NB4 (cell line): ENCODE data around the gene EWSR1.
A peak's percentile ranks its signal among the peaks of the same experiment; 100 is the strongest.

ENCODE experiments used
- DNase-seq: peaks from one replicate; pipeline ENCODE4 v3.0.0; 2010; ENCODE audit warnings: low read depth
- H3K4me3 ChIP-seq: one replicate; pipeline ENCODE4 v1.5.1; 2011; ENCODE audit warnings: mild to moderate bottlenecking, low read depth, low read length, moderate library complexity
- MYC ChIP-seq: IDR thresholded peaks from 2 replicates; pipeline ENCODE4 v1.6.1; 2011; ENCODE audit warnings: low read depth, low read length
- POLR2A ChIP-seq: IDR thresholded peaks from 2 replicates; pipeline ENCODE4 v1.6.1; 2011; ENCODE audit warnings: mild to moderate bottlenecking; ENCODE audit not compliant: insufficient read length; ENCODE audit errors: extremely low read depth
- TF ChIP-seq, protein P1 (sequence below): IDR thresholded peaks from one replicate; pipeline ENCODE4 v1.5.1; 2012; ENCODE audit warnings: low read depth, low read length
- TF ChIP-seq, protein P2 (sequence below): IDR thresholded peaks from 2 replicates; pipeline ENCODE4 v1.6.1; 2011; ENCODE audit warnings: low read depth, low read length

EWSR1 gene

DNA sequence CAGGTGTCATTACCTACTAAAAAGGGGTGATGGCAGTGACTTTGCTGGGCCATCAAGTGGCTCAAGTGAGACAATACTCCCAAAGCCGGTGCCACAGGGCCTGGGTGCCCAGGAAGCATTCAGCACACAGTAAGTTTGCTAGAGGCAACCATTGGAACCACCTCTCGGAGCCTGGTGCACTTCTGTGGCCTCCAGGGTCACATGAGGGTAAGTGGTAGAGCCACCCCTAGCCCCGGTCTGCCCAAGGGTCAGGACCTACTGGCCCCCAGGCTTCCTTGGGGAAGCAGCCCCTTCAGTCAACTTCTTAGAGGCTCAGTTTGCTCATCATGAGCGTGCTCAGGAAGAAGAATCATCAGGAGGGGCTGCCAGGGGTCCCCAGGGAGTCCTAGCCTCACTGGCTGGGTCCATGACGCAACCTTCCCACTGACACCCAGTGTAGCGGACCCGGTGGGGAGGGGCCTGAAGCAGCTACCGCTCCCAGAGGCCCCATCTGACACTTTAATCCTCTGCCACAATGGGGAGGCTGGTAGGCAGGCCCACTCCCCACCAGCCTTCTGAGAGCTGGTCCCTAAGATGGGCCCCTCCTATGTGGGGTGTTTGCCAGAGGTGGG is 64.9 kb downstream of the EWSR1 start:
- H3K4me3 ChIP-seq = no peak overlapping the region
- TF ChIP-seq POLR2A (no peak), MYC (no peak)
- TF ChIP-seq, protein P1, sequence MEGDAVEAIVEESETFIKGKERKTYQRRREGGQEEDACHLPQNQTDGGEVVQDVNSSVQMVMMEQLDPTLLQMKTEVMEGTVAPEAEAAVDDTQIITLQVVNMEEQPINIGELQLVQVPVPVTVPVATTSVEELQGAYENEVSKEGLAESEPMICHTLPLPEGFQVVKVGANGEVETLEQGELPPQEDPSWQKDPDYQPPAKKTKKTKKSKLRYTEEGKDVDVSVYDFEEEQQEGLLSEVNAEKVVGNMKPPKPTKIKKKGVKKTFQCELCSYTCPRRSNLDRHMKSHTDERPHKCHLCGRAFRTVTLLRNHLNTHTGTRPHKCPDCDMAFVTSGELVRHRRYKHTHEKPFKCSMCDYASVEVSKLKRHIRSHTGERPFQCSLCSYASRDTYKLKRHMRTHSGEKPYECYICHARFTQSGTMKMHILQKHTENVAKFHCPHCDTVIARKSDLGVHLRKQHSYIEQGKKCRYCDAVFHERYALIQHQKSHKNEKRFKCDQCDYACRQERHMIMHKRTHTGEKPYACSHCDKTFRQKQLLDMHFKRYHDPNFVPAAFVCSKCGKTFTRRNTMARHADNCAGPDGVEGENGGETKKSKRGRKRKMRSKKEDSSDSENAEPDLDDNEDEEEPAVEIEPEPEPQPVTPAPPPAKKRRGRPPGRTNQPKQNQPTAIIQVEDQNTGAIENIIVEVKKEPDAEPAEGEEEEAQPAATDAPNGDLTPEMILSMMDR = no peak
- TF ChIP-seq, protein P2, sequence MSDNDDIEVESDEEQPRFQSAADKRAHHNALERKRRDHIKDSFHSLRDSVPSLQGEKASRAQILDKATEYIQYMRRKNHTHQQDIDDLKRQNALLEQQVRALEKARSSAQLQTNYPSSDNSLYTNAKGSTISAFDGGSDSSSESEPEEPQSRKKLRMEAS = no peak

DNA sequence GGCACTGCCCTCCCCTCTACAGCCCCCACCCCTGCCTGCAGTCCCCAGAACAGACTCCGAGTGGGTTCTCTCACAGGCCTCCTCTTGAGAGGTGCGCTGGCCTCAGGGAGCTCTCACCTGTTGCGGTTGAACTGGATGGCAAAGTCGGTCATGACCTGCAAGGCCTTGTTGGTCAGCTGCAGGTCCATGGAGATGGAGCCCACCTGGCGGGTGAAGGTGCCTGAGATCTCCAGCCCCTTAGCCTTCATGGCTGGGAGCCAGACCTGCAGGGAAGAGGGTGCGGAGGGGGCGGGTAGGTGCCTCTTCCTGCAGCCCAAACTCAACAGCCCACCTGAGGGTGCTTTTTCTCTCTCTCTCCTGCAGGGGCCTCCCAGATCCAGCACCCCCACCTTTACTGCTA is 66.1 kb downstream of the EWSR1 start:
- no peak for TF ChIP-seq POLR2A
- no peak for TF ChIP-seq MYC
- TF ChIP-seq, protein P1 = no peak
- TF ChIP-seq, protein P2 = no peak
- H3K4me3 ChIP-seq = no peak overlapping the region
- DNase-seq = no peak

More for the DNA sequence above, 64.9 kb downstream of the EWSR1 start:
- peak; percentile 94 for DNase-seq

- no peak for DNase-seq
- H3K4me3 ChIP-seq = no peak overlapping the region
- TF ChIP-seq POLR2A (no peak), MYC (no peak)
- TF ChIP-seq, protein P2 = no peak
- TF ChIP-seq, protein P1 = no peak
These were observed 66.8 kb downstream of the EWSR1 start for GRCh38 chr22:29334696-29335344.

DNA sequence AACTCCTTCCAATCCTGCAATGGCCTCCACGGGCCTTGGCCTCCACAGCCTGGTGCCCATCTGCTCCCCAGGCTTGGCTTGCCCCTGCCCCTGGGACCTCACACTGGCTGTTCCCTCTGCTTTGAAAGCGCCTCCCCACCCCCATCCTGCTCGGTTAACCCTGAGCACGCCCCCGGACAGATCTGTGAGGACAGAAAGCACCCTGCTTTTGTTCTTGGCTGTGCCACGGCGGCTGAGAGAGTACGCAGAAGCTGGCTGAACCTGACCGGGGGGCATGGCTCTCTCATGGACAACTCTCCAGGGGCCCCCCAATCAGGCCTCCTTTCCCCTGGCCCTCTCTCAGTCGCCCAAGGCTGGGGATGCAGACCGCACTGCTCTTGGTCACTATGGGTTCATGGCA is 67.6 kb downstream of the EWSR1 start:
- TF ChIP-seq, protein P2 = no peak
- TF ChIP-seq POLR2A (no peak), MYC (no peak)
- TF ChIP-seq, protein P1 = no peak
- no peak for DNase-seq

DNA sequence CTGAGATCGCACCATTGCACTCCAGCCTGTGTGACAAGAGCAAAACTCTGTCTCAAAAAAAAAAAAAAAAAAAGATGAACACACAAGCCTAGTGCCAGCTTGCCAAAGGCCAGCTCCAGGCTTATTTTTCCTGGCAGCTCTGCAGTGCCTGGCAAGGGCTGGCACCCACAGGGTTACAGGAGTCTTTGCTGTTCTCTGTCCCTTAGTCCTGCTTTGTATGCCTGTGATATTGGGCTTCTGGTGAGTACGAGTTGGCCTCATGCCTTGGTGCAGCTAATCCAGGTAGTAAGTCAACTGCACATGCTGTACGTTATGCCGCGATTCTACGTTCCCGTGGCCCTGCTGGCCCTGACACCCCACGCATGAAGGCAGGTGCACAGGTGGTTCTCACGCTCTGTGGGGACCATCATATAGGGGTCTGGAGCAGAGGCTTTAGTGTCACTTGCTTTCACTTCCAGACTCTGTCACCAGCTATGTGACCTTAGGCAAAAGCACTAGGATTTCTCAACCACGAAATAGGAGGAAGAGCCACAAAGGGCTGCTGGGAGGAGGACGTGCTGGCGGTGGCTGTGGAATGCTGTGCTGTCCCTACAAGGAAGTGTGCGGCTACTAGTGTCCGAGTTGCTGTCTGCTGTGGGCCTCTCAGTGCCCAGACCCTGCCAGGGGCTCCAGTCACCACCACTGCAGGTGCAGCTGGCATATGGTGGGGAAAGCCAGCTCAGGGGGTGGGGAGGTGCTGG is 68.9 kb downstream of the EWSR1 start:
- DNase-seq = no peak
- TF ChIP-seq POLR2A (no peak), MYC (no peak)
- TF ChIP-seq, protein P2 = no peak
- TF ChIP-seq, protein P1 = no peak
- no peak overlapping the region for H3K4me3 ChIP-seq

More for the DNA sequence above, 67.6 kb downstream of the EWSR1 start:
- H3K4me3 ChIP-seq = no peak overlapping the region
